ENCODE measurements around the gene TREML2.
"Not testable (repeated sequence)": the region's sequence is repeated elsewhere in the genome, so short reads cannot be mapped to it uniquely, and the experiment has no call there.

TREML2 gene

DNA sequence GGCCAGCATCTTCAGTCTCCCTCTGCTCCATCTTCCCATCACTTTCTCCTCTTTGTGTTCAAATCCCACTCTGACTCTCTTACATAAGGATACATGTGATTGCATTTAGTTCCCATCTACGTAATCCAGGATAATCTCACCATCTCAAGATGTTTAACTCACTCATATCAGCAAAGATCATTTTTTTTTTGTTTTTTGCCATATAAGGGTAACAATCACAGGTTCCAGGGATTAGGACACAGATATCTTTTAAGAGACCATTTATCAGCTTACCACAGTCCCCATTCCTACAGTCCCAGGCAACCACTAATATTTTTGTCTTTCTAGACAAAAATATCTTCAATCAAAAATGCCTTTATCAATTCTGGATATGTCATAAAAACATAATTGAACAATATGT lies 3.2 kb upstream of the TREML2 start:
- DNase-seq: no peak

DNA sequence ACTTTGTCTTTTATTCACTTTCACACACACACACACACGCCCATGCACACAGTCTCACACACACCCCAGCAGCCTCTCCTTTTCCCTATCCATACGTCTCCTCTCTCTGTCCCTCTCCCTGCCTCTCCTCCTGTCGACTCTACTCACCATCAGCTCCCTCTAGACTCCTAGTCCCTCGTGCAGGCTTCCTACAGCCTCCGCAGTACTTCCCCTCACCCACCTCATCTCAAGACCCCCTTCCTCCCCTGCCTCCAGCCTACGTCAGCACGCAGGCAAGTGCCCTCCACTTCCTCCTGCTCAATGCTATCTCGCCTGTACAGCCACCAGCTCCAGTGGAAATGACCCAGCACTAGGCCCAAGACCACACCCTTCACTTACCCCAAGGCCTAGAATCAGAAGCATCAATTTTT lies 820 bp upstream of the TREML2 start:
- DNase-seq: no peak

DNA sequence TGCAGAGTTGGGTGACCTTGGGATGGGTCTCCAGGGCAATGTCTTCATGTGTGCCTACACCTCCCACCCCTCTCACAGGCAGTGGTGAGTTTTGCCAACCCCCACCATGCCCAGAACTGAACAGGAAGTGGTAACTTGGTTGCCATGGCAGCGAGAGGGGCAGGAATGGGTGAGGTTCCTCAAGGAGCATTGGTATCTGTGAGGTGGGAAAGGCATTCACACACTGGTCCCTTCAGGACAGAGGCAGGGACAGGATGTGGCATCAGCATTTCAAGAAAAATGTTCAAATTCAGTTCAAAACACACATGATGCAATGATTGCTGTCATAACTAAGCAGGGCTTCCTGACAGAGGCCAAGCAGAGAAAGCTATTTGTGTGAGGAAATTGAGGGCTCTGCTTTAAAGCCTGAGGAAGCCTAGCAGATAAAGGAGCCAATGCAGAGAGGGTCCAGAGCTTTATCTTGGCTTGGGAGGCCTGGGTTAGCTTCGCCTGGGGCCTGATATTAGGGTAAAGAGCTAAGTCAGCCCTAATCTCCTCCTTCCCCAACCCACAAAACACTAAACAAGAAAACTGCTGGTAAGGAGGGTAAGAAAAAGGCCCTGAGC lies 551 bp downstream of the TREML2 start:
- peak; percentile 96 for DNase-seq

DNA sequence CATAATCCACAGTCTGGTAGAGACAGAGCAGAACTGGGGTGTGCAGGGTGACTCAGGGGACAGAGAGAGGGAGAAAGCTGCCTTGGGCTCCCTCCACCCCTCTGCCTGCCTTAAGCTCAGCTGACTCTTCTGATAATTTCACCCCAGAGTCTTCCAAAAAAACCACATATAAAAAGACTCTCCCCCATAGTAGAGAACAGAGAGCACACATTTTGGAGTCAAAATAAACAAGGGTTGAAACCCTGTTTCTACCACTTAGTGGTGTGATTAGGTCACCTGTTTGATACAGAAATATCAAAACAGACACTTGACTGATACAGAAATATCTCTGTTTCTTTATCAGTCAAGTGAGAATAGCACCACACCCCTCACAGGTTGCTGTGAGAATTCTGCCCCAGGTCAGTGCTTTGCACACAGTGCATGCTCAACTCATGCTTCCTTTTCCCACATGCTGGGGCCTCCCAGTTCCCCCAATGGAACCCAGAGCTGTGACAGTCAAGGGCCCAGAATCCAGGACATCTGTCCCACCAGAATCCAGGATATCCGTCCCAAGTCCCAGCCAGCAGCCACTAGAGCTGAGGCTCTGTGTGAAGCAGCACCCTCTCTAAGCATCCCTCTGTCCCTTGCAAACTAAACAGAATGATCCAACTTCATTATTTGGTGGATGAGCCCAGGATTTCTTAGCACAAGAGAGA lies 1.2 kb downstream of the TREML2 start:
- DNase-seq: peak; percentile 25

DNA sequence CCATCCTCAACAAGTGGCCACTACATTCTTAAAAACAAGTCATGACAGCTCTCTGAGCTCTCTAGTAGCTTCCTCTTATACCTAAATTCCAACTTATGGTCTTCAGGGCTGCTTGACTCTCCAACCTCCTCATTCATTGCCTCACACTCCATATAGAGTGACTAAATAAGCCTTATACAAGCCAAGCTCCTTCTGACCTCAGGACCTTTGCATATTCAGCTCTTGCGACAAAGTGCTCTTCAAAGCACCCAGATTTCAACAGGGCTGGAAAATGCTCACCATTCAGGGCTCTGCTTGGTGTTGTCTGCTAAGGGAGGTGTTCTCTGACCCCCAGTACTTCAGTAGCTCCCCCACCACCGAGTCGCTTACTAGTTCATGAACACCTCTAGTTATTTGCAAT lies 3.7 kb downstream of the TREML2 start:
- peak; percentile 12 for DNase-seq

DNA sequence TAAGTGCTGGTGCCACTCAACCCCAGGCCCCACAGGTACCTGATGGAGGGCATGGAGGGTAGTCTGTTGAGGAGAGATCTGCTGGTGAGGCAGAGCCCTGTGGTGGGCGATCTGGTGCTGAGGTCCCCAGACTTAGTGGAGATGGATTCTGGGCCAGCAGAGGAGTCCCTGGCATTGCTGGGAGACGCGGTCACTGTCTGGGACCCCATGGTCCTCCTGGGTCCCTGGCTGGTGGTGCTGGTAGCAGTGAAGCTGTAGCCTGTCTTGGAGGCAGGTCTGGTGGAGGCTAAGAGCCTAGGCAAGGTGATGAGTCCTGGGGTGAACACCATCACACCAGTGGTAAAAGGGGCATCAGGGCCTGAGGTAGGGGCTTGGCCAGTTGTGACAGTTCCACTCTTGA lies 6.6 kb downstream of the TREML2 start:
- no peak for DNase-seq

DNA sequence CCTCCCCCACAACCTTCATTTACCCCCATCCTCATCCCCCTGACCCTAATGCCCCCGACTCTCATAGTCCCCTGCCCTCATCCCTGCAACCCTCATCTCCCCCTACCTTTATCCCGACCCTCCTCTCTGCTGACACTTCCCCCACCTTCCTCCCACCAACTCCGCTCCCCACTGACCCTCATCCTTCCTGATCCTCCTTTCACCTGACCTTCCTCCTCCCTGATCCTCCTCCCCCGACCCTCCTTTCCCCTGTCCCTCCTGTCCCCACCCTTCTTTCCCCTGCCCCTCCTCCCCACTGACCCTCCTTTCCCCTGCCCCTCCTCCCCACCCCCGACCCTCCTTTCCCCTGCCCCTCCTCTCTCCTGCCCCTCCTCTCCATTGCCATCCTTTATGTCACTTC lies 7.1 kb downstream of the TREML2 start:
- no peak for DNase-seq

DNA sequence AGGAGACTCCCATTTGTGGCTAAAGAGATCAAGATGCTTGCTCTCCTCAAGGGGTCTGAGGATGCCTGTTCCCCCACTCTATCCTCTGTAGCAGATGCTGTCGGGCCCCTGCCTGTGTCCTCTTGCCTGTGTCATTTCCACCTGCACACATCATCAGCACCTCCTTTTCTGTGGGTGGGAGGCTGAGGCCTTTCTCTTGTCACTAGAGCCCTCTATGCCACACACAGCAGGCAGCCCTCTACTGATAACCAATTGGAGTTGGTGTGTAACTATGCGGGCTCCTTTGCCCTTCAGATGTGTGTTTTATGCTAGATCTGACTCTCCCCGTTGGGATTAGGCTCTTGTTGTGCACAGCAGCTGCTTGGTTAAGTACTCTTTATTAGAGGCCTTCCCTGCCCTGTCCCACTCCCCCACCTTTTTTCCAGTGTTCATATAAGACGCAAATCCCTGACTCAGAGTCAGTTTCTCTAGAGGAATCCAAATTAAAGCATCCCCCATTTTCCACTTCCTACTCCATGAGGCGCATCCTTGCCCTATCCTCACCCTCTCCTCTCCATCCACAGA lies 7.7 kb downstream of the TREML2 start:
- no peak for DNase-seq

DNA sequence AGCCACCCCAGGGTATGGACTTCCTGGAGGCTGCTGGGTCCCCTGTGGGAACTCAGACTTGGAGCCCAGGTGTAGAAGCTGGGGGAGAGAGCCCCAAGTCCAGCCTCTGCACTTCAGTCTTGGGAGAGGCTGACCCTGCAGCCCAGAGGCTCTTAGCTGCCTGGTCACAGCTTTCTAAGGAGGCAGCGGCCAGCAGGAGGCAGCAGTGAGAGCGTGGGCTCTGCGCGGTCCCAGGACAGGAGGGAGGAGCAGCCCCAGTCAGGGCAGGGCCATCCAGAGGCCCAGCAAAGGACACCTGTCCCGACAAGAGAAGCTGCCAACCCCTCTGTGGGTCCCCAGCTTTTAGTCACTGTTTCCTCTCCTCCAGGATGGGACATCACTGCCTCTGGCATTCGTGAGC lies 9.4 kb downstream of the TREML2 start:
- peak; percentile 9 for DNase-seq

DNA sequence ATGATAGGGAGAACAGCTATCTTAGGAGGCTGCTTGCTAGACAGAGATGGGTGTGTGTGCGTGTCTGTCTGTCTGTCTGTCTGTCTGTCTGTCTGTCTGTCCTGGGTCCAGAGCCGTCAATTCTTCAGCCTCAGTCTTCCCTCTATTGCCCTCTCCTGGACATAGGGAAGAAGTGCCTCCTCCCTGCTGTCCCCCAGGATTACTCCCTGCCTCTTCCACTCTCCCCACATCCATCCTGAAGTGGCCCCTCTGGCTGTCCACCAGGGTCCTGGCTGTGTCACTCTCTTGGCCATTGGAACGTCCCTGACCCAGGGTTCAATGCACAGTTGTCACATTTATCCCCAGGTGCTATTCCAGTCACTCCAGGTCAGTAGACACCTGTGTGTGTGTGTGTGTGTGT lies 10.2 kb downstream of the TREML2 start:
- no peak for DNase-seq

DNA sequence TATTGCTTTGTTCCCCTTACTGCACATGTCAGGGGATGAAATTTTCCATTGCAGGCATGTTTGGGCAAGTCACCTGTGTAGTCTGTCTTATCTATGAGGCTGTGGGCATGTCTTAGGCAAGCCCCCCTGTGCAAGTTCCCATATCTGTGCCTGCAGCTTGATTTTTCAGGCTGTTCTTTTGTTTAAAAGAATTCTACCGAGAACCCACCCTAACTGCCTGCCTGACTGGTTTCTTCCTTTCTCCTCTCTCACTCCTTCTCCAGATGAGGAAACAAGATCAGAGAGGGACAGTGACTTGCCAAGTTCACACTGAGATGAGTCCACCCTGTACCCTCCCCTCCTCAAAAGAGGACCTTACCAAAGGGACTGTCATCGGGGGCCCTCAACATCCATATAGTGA lies 11.0 kb downstream of the TREML2 start:
- no peak for DNase-seq

DNA sequence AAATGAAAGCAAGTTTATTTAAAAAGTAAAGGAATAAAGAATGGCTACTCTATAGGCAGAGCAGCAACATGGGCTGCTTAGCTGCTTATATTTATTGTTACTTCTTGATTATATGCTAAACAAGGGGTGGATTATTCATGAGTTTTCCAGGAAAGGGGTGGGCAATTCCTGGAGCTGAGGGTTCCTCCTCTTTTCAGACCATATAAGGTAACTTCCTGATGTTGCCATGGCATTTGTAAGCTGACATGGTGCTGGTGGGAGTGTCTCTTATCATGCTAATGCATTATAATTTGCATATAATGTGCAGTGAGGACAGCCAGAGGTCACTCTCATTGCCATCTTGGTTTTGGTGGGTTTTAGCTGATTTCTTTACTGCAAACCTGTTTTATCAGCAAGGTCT lies 11.9 kb downstream of the TREML2 start:
- DNase-seq: not testable (repeated sequence)

DNA sequence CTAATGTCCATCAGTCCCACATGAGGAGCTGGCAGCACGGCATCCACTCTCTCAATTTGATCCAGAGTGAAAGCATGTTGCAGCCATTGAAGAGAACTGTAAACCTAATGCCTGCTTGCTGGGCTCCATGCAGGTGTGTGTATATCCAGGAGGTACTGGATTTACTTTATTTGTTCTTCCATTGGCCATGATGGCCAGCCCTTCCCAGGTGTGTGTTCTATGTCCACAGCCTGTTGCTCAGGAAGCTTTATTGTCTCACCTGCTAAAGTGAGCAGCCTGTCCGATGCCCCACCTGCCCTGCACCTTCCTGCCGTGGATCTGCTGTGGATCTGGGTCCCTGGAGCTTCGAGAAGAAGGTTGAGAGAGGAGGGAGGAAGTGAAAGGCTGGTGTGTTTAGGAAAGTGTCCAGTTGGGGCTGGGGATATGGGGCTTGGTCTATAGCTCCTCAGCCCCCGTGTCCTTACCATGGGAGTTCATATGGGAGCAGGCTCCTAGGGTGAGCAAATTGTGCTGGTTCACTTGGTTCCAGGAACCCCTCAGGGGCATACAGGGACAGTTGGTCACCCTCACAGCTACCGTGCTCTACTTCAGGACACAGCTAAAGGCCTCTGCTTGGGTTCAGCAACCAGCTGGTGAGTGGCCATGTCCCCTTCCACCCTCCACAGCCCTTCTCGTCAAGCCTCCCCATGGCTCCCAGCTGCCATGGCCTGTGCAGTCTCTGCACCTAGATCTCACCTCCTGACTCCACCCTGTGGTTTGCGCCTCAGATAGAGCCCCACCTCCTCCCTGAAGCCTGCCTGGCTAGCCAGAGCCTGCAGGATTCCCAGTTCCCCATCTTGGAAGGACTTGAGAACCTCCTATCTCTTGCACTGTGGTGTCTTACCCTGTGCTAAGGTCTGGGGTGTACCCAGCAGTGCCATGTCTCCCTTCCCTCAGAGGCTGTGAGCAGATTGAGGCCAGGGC lies 12.7 kb downstream of the TREML2 start:
- DNase-seq: no peak

DNA sequence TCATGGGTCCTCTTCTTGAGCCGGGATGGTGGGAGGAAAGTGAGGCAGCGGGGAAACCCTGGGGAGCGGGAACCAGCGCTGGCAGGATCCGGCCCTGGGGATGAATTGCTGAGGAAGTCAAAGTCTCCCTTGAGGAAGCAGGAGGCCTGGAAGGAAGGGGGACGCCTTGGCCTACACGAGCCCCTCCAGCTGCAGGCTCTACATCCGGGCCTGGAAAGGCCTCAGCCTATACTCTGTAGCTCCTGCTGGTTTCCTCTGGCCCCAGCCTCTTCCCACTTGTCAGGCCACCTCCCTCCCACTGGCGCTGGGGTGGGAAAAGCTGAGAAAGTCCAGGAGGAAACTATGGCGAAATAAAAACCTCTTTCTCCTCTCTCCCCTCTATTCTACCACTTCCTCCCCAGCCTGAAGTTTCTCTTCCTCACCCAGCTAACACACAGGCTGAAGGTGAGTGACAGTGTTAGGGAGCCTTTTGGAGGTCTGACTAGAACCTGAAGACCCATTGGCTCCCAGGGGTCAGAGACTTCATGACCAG lies 14.9 kb downstream of the TREML2 start:
- peak; percentile 71 for DNase-seq

DNA sequence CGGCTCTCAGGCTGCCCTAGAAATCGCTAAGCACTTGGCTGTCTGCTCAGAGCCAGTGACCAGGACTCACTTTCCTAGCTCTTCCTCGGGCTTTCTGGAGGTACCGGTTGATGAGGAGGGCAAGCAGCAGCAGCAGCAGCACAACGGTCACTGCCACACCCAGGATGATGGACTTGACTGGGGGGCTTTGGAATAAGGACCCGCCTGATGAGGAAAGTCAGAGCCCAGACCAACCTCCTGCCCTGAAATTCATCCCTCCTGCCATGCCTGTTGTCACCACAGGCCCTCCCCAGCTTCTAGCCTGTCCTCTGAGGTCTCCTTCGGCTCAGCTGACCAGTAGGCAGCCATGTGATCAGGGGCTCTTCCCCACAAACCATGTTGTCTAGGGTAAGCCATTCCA lies 16.2 kb downstream of the TREML2 start:
- DNase-seq: no peak

DNA sequence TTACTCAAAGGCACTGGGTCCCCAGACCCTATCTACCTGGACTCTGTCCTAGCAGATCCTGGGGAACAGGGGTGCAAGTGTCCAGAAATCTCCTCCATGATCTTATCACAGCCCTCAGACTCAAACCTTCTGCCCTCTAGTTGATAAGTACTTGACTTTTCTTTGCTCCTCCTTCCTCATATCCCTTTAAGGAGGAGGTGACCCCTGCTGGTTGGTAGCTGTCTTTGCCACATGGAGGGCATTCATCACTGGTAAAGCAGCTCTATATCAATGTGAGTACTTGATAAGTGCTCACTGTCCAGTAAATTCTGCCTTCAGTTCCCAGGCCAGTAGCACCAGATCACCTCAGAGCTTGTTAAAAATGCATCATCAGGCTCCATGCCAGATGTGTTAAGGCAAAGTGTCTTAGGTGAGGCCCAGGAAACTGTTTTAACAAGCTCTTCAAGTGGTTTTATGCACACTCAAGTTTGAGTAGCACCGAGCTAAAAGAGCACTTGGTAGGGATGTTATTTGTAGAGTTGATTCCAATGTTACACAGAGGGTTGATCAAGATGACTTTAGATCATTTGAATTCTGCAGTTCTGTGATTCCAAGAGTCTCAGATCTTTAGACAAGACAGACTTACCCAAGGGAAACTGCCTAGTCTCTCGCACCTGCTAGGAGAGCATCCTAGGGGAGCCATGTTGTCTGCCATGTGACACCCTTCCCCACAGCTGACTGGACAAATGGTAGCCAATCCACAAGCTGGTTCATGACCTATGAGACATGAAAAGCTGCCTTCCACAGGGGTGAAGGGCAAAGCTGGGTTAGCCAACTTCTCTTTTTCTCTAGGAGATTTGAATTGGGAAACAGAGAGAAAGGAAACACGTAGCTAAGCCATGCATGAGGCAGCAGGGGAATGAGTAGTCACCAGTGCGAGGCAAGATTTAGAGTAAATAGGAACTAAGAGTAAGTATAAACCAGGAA lies 18.6 kb downstream of the TREML2 start:
- peak; percentile 99 for DNase-seq

DNA sequence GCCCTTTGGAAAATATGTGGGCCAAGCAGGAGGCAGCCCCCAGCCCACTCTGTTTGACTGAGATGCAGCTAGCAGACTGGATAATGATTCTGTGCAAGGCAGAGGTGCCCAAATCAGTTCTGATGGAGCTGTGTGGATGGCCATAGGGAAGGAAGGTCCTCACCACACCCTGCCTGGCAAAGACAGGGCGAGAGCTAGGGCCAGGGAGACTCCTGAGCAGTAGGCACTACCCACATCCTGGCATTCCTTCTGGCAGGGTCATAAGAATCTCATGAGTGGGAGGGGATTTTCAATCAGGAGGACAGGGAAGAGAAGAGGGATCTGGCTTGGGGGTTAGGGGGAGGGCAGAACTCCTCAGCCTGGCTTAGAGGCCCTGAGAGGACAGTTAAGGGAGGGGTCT lies 19.4 kb downstream of the TREML2 start:
- no peak for DNase-seq

DNA sequence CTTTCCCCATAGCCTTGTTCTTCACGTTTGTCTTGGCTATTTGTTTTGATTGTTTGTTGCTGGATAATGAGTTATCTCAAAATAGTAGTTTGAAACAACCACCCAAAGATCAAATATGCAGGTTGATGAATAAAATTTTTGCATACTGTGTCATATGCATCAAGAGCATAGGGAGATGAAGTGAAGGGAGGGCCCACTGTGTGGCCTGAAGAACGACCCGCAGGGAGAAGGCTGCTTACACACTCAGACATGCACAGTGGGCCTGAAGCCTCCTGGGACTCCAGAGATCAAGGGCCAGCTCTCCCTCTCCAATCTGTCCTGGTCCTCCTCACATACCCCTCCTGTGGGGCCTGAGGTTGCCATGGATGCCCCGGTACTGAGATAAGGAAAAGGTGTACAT lies 21.8 kb downstream of the TREML2 start:
- DNase-seq: no peak

DNA sequence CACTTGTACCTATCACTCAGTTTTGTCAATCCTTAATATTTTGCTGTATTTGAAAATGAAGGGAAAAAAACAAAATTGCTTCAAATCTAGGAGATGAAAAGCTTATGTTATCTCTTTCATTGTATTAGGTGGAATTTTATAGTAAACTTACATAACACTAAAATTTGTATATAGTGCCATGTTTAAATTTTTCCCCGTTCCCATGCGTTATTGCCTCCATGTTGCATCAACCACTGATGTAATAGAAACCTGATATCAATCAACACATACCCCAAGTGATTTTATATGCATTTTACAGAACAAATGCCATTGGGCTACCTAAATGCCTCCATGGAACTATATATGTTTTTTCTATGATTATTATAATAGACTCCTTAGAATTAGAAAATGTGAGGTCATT lies 23.3 kb downstream of the TREML2 start:
- no peak for DNase-seq

DNA sequence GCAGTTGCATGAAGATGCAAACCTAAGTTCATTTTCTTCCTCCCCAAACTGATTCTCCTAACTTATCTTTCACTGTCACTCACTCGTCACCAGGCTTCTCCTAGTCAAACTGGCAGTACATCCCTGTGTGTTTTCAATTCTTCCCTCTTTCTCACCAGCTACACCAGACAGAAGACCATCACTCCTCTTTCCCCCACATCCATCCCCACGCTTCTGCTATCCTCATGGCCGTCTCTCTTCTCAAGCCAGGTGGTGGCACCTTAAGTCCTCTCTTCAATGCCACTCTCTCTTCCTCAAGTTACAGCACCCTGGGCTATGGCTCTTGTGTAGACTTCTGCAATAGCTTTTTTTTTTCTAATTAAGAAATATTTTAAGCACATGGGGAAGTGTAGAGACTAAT lies 23.7 kb downstream of the TREML2 start:
- no peak for DNase-seq

DNA sequence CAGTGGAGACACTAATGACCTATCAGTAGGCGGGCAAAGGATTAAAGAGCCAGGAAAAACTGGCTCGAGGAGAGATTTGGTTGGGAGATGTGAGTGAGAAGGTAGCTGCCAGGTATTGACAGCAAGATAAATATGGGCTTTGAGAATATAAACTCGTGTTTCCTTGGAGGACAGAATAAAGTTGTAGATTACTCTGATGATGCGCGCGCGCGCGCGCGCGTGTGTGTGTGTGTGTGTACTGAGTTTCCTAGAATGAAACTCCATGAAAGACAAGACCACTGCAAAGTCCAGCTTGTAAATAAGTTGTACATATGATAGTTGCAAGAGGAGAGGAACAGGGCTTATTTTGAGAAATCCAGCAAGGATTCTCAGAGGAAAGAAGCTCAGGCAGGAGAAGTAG lies 24.8 kb downstream of the TREML2 start:
- DNase-seq: no peak

DNA sequence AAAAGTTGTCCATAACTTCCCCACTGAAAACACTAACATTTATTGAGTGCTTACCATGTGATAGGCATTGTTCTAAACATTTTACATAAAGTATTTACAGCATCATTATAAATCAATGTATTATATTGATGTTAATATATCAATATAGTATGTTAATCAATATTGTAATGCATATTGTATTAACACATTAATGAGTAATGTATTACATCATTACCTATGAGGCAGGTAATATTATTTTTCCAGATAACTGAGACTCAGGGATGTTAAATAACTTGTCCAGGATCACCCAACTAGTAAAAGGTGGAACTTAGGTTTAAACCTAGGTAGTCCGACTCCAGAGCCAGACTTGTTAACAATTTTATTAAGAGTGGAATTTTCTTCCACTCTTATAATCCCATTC lies 25.9 kb downstream of the TREML2 start:
- DNase-seq: no peak

Measured in MV-4-11 (cell line).